ENCODE measurements around the gene ENAM.

Gene ENAM

DNA sequence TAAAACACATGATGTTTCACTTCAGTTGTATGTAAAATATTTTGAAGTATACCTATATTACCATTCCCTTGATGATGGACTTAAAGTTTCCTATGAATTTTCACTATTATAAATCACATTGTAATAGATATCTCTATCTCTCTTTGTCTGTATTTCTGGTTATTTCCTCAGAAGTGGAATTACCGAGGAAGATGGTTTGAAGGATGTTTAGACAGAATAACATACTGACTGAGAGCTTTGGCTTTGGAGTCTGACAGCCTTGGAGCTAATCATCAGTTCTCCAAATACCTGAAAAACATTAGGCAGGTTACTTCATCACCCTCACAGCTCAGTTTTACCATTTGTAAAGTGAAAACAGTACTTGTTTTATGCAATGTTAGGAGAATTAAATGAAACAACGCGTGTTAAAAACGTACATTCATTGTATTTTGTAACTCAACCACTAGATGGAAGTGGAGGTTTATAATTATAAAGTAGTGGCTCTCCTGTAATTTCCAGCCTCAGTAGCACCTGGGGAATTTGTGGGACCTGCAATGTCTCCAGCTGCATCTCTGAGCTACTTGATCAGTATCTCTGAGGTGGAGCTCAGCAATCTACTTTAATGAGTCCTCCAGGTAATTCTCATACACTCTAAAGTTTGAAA, 23.4 kb downstream of the ENAM start:
- no peaks in the 10 kb centered on the region for H3K79me2 ChIP-seq (ENCODE audit: insufficient read depth, low read length)
- H3K9me2 ChIP-seq (replicated peaks; ENCODE audit: low read depth, low read length), result no peaks in the 10 kb centered on the region
- H3K4me3 ChIP-seq (ENCODE audit: low read length, poor library complexity, severe bottlenecking), result peak overlapping the region; percentile 54
- H3K9me3 ChIP-seq (ENCODE audit: insufficient read depth, low read depth, low read length), result no peaks in the 10 kb centered on the region
- no peaks in the 10 kb centered on the region for H4K20me1 ChIP-seq (ENCODE audit: insufficient read depth, low read length, poor library complexity, severe bottlenecking)
- H3F3A ChIP-seq (ENCODE audit: low read depth), result no peaks in the 10 kb centered on the region
- no peaks in the 10 kb centered on the region for H3K4me1 ChIP-seq (ENCODE audit: insufficient read depth, low read length, poor library complexity, severe bottlenecking)
- no peaks in the 10 kb centered on the region for H3K27me3 ChIP-seq (ENCODE audit: insufficient read depth, low read length, poor library complexity, severe bottlenecking)
- TF ChIP-seq EZH2phosphoT487 (IDR thresholded peaks at IDR 0.05; ENCODE audit: borderline replicate concordance), result no peak
- TF ChIP-seq, protein P1, sequence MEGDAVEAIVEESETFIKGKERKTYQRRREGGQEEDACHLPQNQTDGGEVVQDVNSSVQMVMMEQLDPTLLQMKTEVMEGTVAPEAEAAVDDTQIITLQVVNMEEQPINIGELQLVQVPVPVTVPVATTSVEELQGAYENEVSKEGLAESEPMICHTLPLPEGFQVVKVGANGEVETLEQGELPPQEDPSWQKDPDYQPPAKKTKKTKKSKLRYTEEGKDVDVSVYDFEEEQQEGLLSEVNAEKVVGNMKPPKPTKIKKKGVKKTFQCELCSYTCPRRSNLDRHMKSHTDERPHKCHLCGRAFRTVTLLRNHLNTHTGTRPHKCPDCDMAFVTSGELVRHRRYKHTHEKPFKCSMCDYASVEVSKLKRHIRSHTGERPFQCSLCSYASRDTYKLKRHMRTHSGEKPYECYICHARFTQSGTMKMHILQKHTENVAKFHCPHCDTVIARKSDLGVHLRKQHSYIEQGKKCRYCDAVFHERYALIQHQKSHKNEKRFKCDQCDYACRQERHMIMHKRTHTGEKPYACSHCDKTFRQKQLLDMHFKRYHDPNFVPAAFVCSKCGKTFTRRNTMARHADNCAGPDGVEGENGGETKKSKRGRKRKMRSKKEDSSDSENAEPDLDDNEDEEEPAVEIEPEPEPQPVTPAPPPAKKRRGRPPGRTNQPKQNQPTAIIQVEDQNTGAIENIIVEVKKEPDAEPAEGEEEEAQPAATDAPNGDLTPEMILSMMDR (conservative IDR thresholded peaks at IDR 0.05; ENCODE audit: low read length), result peak; percentile 72
- H2AFZ ChIP-seq (ENCODE audit: low read length), result peak overlapping the region; percentile 95
- no peak overlapping the region for H3K9ac ChIP-seq (ENCODE audit: low read depth, low read length, poor library complexity, severe bottlenecking)
- H3K36me3 ChIP-seq (ENCODE audit: insufficient read depth, low read length), result no peaks in the 10 kb centered on the region
- peak overlapping the region; percentile 66 for H3K4me2 ChIP-seq (ENCODE audit: low read depth, low read length, poor library complexity, severe bottlenecking)

DNA sequence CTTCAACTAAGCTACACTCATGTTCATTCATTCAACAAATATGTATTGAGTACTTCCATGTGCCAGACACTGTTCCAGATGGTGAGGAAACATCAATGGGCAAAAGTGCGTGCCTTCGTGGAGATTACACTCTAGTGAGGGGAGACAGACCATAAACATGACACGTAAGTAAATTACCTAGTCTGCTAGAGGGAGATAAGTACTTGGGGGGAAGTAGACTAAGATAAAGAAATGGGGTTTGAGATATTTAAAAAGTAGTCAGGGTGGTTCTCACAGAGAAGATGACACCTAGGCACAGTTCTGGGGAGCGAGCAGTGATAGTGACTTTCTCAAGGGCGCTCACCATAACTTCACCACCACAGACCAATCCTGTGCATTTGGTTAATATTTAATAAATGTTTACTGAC, 26.1 kb downstream of the ENAM start:
- Histone ChIP-seq H3K4me2 (ENCODE audit: low read depth, low read length, poor library complexity, severe bottlenecking) (no peak overlapping the region), H3K36me3 (ENCODE audit: insufficient read depth, low read length) (no peaks in the 10 kb centered on the region), H3K27me3 (ENCODE audit: insufficient read depth, low read length, poor library complexity, severe bottlenecking) (no peaks in the 10 kb centered on the region), H3K79me2 (ENCODE audit: insufficient read depth, low read length) (no peaks in the 10 kb centered on the region), H2AFZ (ENCODE audit: low read length) (no peak overlapping the region), H3K4me3 (ENCODE audit: low read length, poor library complexity, severe bottlenecking) (no peak overlapping the region), H3F3A (ENCODE audit: low read depth) (no peaks in the 10 kb centered on the region), H4K20me1 (ENCODE audit: insufficient read depth, low read length, poor library complexity, severe bottlenecking) (no peaks in the 10 kb centered on the region), H3K4me1 (ENCODE audit: insufficient read depth, low read length, poor library complexity, severe bottlenecking) (peaks cover 6% of the 10 kb centered on the region), H3K9me3 (ENCODE audit: insufficient read depth, low read depth, low read length) (no peaks in the 10 kb centered on the region), H3K9ac (ENCODE audit: low read depth, low read length, poor library complexity, severe bottlenecking) (no peak overlapping the region), H3K9me2 (replicated peaks; ENCODE audit: low read depth, low read length) (no peaks in the 10 kb centered on the region)
- TF ChIP-seq, protein P1 (conservative IDR thresholded peaks at IDR 0.05; ENCODE audit: low read length), result no peak
- TF ChIP-seq EZH2phosphoT487 (IDR thresholded peaks at IDR 0.05; ENCODE audit: borderline replicate concordance), result no peak

DNA sequence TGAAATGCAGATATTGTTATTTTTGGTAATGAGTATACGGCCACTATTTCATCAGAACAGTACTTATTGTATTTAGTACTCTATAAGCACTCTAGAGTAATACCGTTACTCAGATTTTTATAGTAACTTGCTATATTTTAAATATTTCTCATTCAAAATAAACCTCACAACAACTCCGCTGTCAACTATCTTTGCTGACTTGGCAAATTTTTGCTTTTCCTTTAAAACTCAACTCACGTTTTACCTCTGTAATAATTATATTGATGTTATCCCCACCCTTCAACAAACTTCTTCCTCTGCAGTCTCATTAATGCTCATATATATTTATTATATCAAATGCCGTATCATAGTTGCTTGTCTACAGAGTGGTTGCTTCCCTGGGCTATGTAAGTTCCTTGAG, 28.8 kb downstream of the ENAM start:
- Histone ChIP-seq H3K9me3 (ENCODE audit: insufficient read depth, low read depth, low read length) (no peaks in the 10 kb centered on the region), H3K9ac (ENCODE audit: low read depth, low read length, poor library complexity, severe bottlenecking) (no peak overlapping the region), H3K4me2 (ENCODE audit: low read depth, low read length, poor library complexity, severe bottlenecking) (no peak overlapping the region), H3K4me3 (ENCODE audit: low read length, poor library complexity, severe bottlenecking) (no peak overlapping the region), H3K36me3 (ENCODE audit: insufficient read depth, low read length) (no peaks in the 10 kb centered on the region), H3K79me2 (ENCODE audit: insufficient read depth, low read length) (no peaks in the 10 kb centered on the region), H3F3A (ENCODE audit: low read depth) (no peaks in the 10 kb centered on the region), H3K4me1 (ENCODE audit: insufficient read depth, low read length, poor library complexity, severe bottlenecking) (peaks cover 6% of the 10 kb centered on the region), H3K9me2 (replicated peaks; ENCODE audit: low read depth, low read length) (no peaks in the 10 kb centered on the region), H4K20me1 (ENCODE audit: insufficient read depth, low read length, poor library complexity, severe bottlenecking) (no peaks in the 10 kb centered on the region), H3K27me3 (ENCODE audit: insufficient read depth, low read length, poor library complexity, severe bottlenecking) (no peaks in the 10 kb centered on the region), H2AFZ (ENCODE audit: low read length) (no peak overlapping the region)
- no peak for TF ChIP-seq EZH2phosphoT487 (IDR thresholded peaks at IDR 0.05; ENCODE audit: borderline replicate concordance)
- TF ChIP-seq, protein P1 (conservative IDR thresholded peaks at IDR 0.05; ENCODE audit: low read length), result no peak
